HL-60 (cell line): ENCODE data around the gene RTTN.

Experiments
- DNase-seq, 2 experiments: peaks; one replicate each; pipeline ENCODE4 v3.0.0-alpha.2; 2010 to 2020; ENCODE audit warnings: low read depth in 1 of 2, low spot score in 1 of 2
- H3K27ac ChIP-seq: fragments of 250-450 bp; sonication (Bioruptor Pico); replicated peaks from 2 replicates; pipeline ENCODE4 v1.5.1; 2020; ENCODE audit warnings: mild to moderate bottlenecking, moderate library complexity
- H3K27me3 ChIP-seq: fragments of 250-450 bp; sonication (Bioruptor Pico); 2 replicates; pipeline ENCODE4 v1.5.1; 2021; ENCODE audit warnings: mild to moderate bottlenecking, moderate library complexity; ENCODE audit not compliant: insufficient read depth, poor library complexity, severe bottlenecking
- H3K4me3 ChIP-seq: replicated peaks from 2 replicates; pipeline ENCODE4 v1.5.1; 2011; ENCODE audit warnings: mild to moderate bottlenecking, control low read depth, low read length; ENCODE audit not compliant: insufficient read depth
- GABPA ChIP-seq: IDR thresholded peaks from 2 replicates; pipeline ENCODE4 v1.6.1; 2012; ENCODE audit warnings: low read depth
- POLR2AphosphoS5 ChIP-seq: IDR thresholded peaks from 2 replicates; pipeline ENCODE4 v1.6.1; 2012; ENCODE audit warnings: low read depth
- REST ChIP-seq: IDR thresholded peaks from 2 replicates; pipeline ENCODE4 v1.6.1; 2012; ENCODE audit warnings: low read depth; ENCODE audit not compliant: insufficient replicate concordance
- SPI1 ChIP-seq: IDR thresholded peaks from 2 replicates; pipeline ENCODE4 v1.6.1; 2012; ENCODE audit warnings: low read depth, mild to moderate bottlenecking, borderline replicate concordance
- TF ChIP-seq, protein P1 (sequence below): IDR thresholded peaks from one replicate; pipeline ENCODE4 v1.5.1; 2011; ENCODE audit warnings: low read length, control low read depth, inconsistent platforms; ENCODE audit not compliant: insufficient read depth

The RTTN gene

GRCh38 chr18:69998523-69998987, 206.9 kb downstream of the RTTN start:
- Histone ChIP-seq H3K27me3 (no peaks in the 10 kb centered on the region), H3K27ac (no peak overlapping the region), H3K4me3 (no peak overlapping the region)
- no peak for DNase-seq
- TF ChIP-seq POLR2AphosphoS5 (no peak), SPI1 (no peak), GABPA (no peak), REST (no peak)
- TF ChIP-seq, protein P1, sequence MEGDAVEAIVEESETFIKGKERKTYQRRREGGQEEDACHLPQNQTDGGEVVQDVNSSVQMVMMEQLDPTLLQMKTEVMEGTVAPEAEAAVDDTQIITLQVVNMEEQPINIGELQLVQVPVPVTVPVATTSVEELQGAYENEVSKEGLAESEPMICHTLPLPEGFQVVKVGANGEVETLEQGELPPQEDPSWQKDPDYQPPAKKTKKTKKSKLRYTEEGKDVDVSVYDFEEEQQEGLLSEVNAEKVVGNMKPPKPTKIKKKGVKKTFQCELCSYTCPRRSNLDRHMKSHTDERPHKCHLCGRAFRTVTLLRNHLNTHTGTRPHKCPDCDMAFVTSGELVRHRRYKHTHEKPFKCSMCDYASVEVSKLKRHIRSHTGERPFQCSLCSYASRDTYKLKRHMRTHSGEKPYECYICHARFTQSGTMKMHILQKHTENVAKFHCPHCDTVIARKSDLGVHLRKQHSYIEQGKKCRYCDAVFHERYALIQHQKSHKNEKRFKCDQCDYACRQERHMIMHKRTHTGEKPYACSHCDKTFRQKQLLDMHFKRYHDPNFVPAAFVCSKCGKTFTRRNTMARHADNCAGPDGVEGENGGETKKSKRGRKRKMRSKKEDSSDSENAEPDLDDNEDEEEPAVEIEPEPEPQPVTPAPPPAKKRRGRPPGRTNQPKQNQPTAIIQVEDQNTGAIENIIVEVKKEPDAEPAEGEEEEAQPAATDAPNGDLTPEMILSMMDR = no peak

GRCh38 chr18:69996951-69997798, 208.3 kb downstream of the RTTN start:
- TF ChIP-seq, protein P1 = no peak
- TF ChIP-seq POLR2AphosphoS5 (no peak), GABPA (no peak), REST (no peak), SPI1 (no peak)
- Histone ChIP-seq H3K27me3 (no peaks in the 10 kb centered on the region), H3K27ac (no peak overlapping the region), H3K4me3 (no peak overlapping the region)
- no peak for DNase-seq

DNA sequence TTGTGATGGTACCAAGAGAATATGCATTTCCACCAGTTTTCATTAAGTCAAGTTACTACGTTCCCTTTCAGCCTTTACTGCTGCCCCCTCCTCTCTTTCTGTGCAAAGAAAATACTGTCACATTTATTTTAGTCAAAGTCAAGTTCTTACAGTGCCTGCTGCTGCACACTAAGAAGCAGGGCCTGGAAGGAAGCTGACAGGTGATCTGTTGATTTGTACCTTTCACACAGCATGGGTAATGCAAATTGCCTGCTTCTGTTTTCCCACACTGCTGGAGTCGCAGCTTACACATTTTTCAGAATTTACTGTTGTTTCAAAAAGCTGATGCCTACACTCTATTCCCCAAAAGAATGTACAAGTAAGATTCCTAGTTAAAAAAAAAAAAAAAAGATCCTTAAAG, 209.1 kb downstream of the RTTN start:
- no peak overlapping the region for H3K27ac ChIP-seq
- TF ChIP-seq SPI1 = no peak
- no peak for TF ChIP-seq REST
- no peak for TF ChIP-seq POLR2AphosphoS5
- no peak for TF ChIP-seq GABPA
- TF ChIP-seq, protein P1 = no peak
- H3K4me3 ChIP-seq = no peak overlapping the region
- no peak for DNase-seq
- no peaks in the 10 kb centered on the region for H3K27me3 ChIP-seq
